Inferior parietal cortex (tissue), 1 donor: ENCODE results near the gene FRMPD4.
A peak's percentile ranks its signal among the peaks of the same experiment; 100 is the strongest.

Source experiments
- DNase-seq: peaks from one replicate; pipeline ENCODE4 v3.0.0-alpha.2; 2016; ENCODE audit errors: extremely low spot score

FRMPD4 gene

DNA sequence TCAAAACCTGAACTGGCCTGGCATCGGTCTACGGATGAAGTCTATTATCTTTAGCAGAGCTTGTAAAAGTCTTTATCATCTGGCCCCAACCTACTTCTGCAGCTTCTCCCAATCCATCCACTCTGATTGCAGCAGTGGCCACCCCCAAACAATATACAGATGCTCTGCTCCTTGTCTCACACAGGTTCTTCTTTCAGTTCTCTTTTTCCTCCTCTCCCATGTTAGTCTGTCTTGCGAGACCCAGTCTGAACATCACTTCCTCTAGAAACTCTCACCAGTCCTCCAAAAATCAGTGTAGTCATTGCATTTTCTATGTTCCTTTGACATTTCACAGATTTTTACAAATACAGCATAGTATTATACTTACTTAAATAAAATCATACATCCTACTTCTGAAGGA lies 163.0 kb downstream of the FRMPD4 start:
- DNase-seq, result no peak

DNA sequence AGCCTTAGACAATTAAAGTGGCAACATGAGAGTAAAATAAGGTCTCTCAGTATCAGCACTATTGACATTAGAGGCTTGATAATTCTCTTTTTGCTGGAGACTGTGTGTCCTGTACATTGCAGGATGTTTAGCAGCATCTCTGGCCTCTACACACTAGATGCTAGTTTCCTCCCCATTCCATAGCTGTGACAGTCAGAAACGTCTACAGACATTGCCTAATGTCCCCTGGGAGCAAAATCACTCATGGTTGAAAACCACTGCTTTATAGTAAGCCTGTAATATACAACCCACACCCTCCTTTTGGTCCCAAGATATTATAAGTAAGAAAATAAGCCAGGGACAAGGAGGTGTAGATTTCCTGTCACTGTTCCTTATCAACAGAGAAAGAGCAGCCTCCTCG lies 166.0 kb downstream of the FRMPD4 start:
- no peak for DNase-seq

DNA sequence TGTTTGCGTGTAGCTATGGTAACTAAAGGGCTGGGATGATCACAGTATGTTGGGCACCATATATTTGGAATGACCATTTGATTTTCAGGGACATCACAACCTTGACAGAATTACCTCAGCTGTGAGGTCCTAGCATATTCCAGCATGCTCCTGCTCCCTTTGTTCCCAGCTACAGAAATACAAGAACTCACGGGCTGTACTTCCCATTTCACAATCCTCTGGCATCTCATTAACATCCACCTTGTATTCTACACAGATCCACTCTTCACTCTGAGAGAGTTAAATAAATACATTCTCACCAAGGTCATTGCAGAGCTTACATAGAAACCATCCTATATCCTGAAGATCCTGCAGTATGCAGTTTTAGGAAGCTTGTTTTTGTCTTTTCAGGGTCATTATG lies 169.7 kb downstream of the FRMPD4 start:
- DNase-seq, result no peak

DNA sequence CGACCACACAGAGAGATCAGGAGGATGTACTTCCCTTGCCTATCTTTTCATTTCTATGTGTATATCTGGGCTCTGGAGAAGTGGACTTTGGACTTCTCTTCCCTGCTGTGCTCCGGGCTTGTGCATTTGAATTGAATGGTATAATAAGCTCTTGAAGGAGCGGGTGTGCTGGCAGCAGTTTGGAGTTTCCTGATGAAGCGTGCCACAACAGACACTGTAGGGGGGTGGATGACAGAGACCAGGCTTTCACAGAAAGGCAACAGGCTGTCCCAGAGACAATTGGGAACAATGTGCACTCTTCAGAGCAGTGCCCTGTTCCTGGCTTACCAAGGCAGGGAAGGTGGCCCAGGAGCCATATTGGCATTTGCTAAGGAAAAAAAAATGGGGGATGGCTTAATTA lies 170.1 kb downstream of the FRMPD4 start:
- no peak for DNase-seq

DNA sequence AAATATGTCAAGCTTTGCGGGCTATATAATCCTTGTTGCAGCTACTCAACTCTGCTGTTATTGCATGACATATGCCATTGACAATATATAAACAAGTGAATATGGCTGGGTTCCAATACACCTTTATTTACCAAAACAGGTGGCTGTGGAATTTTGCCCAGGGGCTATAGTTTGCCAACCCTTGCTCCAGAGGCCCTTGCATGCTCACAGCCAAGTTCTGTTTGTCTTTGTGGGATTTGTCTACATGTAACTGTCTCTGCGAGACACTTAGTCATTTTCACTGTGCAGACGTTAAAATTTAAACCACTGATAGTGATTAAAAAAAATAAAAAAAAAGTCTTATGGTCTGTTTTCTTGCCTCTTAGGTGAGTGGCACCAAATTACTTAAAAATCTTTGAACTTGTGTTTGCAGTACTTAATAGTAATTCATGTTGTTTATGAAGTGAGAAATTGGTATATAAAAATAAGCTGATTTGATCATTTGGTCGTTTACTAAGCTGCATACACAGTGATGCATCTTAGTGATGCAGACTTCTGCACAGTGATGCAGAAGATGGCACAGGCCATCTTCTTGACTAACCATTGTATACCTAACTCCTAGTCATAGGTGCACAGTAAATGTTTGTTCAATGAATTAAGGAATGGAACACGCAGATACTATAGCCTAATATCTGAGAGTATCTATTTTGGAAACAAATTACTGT lies 170.9 kb downstream of the FRMPD4 start:
- DNase-seq, result no peak

DNA sequence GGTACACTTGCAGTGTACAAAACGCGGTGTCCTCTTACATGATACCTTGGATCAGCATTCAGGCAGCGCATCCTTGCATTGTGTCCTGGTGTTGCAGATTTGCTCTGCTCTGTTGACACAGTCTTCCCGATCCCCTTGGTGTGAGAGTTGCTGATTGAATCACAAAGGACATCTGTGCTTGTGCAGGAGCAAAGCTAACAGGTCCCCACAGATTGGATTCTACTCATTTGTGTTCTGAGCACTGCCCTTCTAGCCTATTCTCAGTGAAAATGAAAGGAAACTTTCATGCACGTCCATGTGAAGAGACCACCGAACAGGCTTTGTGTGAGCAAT lies 171.4 kb downstream of the FRMPD4 start:
- DNase-seq, result no peak

DNA sequence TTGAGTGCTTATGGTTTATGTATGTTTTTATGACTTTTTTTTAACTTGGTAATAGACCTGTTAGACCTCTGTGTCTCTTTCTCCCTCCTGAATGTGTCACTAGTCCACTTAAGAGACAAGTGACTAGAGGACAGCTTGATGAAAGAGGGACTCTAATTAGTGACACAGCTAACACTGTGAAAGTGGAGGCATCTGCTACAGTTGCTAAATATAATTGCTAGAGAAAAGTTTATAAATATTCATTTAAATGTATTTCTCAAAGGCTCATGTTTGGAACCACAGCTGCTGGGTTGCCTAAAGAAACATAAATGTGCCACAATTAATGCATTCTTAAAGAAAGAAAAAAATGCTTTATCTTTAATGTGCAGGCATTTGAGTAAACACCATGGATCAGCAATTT lies 176.4 kb downstream of the FRMPD4 start:
- DNase-seq, result no peak

DNA sequence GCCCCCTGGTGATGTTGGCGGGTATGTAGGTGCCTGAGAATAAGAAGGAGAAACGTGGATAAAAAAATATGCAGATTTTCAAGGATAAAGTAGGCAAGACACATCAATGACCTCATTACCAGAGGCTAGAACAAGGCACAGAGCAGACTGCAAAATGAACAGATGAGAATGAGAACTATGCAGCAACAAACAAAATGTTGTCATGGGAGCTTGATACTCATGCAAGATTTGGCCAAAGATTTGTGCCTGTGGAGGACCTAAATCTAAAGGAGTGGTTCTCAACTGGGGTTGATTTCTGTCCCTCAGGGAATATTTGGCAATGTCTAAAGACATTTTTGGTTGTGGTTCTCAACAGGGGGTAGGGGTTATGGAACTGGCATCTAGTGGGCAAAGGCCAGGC lies 177.3 kb downstream of the FRMPD4 start:
- DNase-seq, result no peak

DNA sequence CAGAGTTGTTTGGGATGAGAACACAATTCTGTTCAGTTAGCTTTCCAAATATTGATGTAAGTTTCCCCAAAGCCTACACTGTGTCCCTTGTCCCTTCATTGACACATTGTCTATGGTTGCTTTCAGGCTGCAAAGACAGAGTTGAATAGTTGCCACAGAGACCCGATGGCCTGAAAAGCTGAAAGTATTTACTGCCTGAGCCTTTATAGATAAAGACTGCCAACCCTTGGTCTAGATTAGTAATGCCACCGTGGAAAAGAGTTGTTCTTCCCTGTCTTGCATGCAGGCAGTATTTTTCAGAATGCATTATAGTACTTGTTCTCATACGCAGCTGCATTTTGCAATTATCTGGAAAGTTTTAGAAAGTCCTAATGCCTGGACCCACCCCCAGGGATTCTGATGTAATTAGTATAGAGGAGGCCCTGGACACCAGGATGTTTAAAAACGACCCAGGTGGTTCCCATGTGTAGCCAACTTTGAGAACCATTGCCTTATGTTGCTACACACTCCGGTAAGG lies 180.8 kb downstream of the FRMPD4 start:
- DNase-seq, result peak; percentile 5

DNA sequence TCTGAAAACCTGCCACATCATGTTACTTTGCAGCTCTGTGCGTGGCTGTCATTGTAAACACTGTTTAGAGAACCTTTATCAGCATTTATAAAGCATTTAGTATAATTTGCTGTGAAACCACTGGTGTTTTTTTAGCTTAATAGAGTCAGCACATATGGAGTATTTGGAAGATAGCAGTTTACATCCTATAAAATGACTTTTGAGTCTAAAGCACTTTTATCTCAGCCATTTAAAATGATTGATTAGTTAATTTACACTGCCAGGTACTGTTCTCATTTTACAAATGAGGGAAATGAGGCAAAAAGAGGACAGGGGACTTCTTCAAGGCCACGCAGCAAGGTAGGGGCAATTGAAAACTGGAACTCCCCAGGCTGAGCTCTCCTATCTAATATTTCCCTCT lies 181.7 kb downstream of the FRMPD4 start:
- DNase-seq, result no peak

DNA sequence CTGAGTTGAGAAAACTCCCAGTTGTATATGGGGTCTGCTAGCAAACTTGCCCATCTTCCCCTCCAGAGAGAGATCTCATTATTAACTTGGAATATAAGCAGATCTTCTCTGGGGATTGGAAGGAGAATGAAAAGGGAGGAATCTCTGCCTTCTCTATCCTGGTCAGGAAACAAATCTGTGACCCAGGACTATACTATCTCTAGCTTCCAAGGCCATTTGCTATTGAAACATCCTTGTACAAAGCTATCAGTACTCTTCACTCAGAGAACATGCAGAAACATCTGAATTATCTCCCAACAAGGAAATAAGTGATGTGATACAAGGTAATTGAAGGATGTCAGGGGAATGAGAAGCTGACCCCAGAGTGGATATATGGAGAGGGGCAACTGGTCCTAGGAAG lies 183.8 kb downstream of the FRMPD4 start:
- DNase-seq, result no peak

DNA sequence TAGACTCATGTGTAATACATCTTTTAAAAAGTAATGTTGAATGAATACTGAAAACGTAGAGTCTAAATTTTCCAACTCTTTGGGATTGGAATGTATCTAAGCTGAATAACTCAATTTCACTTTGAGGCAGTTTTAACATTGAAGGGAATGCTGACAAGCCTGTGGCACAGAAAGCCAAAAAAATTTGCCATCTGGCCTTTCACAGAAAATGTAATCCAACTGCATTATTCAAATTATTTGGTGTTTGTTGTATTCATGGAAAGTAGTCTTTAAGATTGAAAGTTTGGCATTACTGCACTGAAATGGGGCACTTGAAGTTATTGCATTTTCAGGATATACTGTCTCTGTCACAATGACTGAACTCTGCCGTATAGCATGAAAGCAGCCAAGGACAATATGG lies 186.9 kb downstream of the FRMPD4 start:
- DNase-seq, result no peak

DNA sequence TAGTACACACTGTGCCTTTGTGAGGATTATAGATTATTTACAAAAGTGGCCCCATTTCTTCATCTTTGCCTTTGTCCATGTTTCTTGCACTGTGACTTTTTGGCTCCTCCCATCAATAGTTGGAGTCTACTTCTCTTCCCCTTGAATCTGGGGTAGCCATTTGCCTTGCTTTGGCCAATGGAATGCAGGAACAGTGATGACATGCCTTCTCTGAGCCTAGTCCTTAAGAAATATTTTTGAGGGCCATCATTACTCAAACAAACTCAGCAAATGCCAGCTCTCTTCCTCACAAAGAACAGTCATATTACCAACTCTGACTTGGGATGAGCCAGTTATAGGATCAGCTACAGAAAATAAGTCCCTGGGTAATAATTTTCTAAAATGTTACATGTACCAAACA lies 189.6 kb downstream of the FRMPD4 start:
- DNase-seq, result no peak

DNA sequence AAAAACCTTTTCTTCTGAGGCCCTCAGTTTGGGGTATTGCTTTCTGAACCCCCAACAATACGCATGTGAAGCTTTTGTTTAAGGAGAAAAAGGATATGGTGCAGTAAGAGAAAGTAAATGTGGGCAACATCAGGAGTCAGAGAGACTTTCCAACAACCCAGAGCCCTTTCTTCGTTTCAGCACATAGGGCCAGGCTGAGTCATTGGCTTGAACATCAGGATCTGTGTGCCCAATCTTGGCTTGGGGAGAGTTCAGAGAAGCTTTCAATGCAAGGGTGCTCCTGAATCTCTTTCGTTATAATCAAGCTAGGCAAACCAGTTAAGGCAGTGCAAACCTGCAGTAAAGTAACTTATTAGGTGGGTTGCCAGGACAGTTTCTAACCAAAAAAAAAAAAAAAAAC lies 191.2 kb downstream of the FRMPD4 start:
- DNase-seq, result no peak

DNA sequence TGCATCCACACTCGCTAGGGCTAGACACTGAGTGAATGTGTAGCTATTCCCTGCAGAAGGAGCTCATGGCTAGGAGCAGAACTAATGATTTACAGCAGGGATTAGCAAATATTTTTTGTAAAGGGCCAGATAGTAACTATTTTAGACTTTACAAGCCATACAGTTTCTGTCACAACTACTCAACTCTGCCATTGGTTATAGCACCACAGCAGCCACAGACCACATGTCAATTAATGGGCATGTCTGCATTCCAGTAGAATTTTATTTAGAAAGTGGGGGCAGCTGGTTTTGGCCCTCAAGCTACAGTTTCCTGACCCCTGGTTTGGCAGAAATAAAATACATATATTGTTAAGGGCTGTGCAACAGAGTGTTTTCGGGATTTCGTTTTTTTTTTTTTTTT lies 192.6 kb downstream of the FRMPD4 start:
- DNase-seq, result no peak

DNA sequence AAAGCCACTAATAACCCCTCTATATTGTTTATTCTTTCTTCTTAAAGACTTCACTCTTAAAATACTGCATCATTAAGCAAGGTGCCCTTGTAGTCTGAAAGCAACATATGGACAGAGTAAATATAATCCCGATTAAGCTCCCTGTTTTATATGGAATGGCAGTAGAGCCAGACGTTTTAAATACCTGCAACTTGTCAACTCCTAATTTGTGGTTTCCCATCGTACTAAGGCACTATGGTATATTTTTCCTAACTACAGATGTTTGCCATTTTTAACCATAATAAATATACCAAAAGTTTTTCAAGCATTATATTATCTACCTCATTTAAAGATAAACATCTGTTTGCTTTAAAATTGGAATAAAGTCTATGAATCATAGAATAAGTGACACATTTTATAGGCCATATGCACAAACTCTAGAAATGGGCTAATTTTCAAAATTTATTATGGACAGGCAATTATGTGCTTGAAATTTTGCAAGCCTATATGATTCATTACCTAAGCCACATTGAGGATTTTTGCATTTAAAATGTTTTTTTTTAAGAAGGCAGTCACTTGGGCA lies 194.6 kb downstream of the FRMPD4 start:
- DNase-seq, result no peak

DNA sequence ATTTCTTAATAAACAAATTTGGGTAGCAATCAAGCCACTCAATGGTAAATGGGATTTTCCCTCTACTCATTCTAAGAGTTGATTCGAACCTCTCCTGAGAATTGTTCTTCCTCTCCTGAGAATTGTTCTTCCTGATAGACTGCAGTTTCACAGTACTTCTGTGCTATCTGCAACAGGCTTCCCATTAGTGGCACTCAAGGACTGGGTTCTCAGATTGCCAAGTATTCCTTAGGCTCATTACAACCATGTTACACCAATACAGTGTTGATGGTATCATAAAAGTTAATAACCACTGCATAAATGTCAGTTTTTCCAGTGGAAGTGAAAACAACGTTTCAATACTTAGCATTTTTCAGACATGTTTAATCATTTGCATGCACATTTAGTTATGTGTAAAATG lies 201.6 kb downstream of the FRMPD4 start:
- no peak for DNase-seq

DNA sequence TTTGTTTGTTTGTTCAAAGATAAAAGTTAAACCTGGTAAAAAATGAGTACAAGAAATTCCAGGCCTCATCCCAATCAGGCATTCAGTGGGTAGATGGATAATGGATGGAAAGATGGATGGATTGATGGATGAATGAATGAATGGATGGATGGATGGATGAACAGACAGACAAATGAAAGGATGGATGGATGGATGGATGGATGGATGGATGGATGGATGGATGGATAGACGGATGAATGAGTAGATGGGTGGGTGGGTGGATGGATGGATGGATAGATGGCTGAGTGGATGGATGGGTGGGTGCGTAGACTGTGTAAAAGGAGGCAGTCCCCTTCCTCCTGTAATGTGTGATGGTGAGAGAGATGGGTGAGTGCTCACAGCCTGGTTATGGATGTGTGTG lies 206.7 kb downstream of the FRMPD4 start:
- DNase-seq, result no peak

DNA sequence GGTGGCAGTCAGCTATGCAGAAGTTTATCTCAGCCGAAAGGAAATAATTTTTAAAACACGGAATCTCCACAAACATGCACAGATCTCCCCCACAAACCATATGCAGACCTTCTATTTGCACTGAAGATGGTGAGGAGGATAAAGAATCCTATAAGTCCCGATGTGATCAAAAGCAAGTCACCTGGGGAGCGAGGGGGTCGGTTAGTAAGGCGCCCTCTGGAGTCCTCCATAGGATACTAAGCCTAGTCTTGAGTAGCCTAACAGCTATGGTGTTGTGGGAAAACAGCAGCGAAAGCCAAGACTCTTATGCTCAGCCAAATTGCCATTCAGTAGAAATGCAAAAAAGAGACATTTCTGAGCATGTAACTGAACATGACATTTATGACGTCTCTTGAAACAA lies 210.9 kb downstream of the FRMPD4 start:
- no peak for DNase-seq

DNA sequence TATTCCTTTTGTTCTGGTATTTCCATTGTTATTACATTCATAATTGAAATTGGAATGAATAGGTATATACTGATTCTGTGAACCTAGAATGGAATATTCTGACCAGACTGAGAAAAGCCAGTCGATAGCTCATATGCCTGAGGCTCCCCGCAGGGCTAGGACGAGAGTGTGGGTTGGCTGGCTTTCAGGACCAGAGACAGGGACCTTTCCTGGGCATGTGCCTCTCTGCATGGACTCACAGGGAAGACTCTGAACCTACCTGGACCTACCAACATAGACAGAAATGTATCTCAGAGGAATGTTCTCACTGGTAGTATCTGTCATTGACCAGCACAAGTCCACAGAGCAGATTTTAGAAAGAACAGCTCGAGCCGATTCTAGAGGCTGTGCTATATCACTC lies 214.6 kb downstream of the FRMPD4 start:
- no peak for DNase-seq

DNA sequence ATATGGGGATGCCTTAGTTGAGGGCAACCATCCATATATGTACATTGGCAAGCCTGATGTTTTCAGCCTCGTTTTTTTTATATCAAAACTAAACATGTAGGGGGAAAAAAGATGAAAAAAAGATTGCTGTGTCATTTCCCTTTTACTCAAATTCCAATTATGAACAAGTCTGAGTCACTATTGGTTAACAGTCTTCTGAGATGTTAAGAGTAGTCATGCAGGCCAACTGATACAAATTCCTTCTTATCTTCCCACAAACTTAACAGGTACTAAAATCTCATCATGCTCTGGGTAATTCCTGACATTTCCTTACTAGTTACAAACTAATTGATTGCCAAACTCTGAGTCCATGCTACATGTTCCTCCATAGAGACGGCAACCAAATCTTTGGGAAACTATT lies 222.1 kb downstream of the FRMPD4 start:
- DNase-seq, result no peak

DNA sequence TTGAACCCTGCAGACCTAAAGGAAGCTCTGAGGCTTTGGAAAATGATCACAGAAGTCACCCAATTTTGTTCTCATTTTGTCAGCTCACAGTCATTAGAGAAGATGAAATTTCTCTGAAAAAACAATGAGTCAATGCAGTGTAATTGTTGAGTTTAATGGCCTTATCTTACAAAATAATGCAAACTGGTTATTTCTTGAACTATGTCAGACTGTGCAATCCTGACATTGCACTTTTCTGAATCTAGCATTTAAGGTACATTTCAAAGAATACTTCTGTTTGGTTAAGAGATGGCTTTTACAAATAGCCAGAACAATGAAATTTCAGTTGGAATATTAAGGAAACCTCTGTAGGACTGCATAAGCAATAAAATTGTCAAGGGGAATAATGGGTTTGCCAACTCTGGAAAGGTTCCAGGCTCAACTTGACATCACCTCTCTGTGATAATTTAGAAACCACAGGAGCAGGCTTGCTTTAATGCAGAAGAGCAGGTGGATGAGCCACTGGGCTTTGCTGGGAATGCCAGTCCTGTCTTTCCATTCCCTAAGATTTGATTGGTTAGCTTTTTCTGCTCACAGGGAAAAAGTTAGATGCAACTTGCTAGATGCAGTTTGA lies 222.8 kb downstream of the FRMPD4 start:
- DNase-seq, result no peak

DNA sequence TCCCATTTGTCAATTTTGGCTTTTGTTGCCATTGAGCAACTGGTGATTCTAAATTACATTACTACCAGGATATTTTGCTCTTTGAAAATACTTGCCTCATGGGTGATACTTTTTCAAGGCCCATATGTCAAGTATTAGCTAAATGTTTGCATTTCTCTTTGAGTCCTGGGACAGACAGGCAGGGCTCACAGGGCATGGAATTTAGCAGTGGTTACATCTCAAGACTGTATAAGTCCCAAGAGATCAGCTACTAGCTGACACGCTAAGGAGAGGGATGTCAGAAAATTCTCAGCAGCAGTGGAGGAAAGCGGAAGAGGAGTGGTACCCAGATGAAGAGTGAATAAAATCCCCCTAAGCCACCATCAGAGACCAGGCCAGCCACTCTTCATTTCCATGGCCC lies 224.9 kb downstream of the FRMPD4 start:
- no peak for DNase-seq

DNA sequence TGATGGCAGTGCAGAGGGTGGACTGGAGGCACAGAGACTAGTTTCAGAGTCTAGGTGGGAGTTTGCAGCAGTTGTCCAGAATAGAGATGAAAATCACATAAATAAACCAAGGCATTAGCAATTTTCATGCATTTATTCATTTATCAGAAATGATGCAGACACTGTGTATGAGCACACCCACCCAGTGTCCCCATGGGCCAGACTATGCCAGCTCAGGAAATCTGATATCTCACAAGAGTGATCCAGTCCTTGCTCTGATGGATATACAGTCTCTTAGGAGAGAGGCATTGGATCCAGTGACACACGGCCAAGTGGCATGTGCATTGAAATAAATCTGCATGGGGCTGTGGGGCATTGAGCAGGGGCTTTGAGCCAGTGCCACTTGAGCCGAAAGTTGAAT lies 228.2 kb downstream of the FRMPD4 start:
- no peak for DNase-seq
